Effector CD8-positive, alpha-beta T cell (primary cell): ENCODE data around the gene ALOX12B.
"Not testable (repeated sequence)": the region's sequence is repeated elsewhere in the genome, so short reads cannot be mapped to it uniquely, and the experiment has no call there.

Source experiments
- DNase-seq: peaks from one replicate; lab custom pipeline; 2025; lab: John Stamatoyannopoulos, UW

ALOX12B gene

DNA sequence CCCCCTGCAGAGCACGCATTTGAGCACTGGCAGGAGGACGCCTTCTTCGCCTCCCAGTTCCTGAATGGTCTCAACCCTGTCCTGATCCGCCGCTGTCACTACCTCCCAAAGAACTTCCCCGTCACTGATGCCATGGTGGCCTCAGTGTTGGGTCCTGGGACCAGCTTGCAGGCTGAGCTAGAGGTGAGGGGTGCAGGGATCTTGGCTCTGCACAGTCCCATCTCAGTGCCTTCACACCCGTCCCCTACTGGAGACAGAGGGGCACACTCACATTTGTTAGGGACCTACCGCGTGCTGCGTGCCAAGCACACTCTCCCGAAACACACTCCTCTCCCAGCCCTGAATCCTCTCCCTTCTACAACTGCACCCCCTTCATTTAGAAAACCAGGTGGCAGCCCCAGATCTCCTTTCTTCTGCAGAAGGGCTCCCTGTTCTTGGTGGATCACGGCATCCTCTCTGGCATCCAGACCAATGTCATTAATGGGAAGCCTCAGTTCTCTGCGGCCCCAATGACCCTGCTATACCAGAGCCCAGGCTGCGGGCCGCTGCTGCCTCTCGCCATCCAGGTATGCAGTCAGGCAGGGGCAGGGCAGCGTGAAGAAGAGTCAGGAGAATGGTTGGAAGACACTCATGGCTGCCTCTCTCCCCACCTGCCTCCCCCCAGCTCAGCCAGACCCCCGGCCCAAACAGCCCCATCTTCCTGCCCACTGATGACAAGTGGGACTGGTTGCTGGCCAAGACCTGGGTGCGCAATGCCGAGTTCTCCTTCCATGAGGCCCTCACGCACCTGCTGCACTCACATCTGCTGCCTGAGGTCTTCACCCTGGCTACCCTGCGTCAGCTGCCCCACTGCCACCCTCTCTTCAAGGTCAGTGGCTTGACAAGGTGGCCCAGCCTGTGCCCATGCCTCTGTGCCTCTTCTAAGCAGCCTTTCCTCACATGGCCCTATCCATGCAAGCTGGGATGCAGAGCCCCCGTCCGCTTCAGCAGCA is 42.4 kb downstream of the ALOX12B start:
- DNase-seq = no peak

DNA sequence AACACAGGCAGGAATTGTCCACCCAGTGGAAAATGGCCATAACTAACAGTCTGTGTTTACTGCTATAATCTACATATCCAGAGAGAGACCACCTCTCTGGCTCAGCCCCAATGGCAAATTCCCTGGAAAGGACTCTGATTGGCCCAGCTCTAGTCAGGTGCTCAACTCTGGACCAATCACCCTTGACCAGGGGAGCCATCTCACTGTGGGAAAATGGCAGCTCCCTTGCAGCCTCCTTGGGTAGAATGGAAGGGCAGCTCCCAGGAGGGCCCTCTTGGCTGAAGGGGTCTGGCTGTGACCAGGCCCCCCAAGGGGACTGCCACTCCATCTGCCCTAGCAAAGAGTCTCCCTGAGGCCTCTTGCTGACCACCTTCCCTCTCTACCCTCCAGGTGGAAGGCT is 45.5 kb downstream of the ALOX12B start:
- DNase-seq = no peak

DNA sequence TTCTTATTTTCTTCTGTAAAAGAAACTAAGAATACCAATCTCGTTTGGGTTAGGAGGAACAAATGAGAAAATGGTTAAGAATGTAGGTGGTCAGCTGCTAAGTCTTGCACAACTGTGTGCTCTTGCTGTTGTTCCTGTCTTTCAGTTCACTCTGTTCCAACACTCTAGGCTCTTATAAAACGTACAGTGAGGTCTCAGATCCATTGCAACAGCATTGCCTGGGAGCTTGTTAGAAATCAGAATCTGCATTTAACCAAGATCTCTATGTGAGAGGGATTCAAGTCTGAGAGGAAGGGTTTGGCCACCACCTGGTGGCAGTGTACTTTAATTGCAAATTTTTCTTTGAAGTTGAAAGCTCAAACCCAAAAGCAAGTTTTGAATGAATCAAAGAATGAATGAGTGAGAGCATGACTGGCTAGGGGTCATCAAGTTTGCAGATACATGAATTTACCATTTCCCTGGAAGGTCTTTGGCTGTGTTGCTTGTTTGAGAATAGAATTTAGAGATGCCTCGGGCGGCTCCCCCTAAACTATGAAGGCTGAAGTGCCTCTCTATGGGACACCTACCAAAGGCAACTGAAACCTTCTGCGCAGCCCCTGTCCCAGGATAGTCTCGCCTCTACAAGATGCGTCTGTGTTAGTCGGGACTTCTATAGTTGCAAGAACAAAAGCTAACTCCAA is 46.1 kb downstream of the ALOX12B start:
- DNase-seq = no peak

DNA sequence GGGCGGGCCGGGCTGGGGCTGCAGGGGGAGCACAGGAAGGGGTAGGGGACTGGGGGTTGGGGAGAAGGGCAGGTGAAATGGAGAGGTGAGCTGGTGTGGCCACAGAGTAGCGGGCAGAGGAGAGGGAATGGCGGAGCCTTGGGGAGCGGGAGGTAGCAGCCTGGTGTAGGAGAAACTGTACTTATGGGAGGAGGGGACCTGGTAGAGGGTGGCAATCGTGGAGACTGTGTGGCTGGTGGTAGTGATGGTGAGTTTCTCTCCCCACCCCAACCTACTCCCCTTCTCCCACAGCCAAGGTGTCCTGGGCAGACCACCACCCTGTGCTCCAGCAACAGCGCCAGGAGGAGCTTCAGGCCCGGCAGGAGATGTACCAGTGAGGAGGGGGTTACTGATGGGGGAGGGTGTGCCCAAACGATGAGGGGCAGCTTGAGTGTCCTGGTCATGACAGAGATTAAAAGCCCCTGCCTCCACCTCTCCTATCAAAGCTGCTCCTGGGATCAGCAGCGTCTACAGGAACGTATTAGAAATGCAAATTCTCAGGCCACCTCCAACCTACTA is 47.8 kb downstream of the ALOX12B start:
- no peak for DNase-seq

DNA sequence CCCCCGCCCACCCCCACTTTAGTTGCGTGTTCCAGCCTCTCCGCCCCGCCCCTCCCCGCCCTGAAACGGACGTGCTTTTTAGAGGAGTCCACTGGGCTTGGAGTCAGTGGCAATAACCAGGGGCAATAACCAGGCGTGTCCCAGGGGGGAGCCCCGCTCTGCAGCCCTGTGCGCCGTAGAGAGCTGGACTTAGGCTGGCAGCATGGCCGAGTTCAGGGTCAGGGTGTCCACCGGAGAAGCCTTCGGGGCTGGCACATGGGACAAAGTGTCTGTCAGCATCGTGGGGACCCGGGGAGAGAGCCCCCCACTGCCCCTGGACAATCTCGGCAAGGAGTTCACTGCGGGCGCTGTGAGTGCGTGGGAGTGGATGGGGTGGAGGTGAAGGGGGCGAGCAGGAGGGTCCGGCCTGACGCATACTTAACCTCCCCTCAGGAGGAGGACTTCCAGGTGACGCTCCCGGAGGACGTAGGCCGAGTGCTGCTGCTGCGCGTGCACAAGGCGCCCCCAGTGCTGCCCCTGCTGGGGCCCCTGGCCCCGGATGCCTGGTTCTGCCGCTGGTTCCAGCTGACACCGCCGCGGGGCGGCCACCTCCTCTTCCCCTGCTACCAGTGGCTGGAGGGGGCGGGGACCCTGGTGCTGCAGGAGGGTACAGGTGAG is 48.4 kb downstream of the ALOX12B start, which contains the start of gene ALOX15B:
ALOX15B (plus strand) TSS at position 106 of the 657 bp plus-strand sequence; CDS start at position 203, 97 bp downstream.
- no peak for DNase-seq

DNA sequence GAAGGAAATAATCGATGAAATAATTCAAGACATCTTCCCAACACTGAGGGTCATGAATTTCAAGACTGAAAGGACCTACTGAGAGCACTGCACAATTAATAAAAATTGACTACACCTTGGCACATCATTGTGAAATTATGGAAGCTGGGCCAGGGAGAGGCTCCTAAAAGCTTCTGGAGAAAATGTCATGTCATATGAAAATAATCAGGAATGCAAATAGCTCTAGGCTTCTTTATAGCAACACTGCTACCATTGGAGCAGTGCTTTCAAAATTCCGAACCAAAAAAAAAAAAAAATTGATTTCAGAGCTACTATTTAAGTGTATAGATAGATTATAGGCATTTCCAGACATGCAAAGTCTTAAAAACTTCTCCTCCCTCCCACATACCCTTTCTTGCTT is 55.1 kb downstream of the ALOX12B start:
- no peak for DNase-seq

DNA sequence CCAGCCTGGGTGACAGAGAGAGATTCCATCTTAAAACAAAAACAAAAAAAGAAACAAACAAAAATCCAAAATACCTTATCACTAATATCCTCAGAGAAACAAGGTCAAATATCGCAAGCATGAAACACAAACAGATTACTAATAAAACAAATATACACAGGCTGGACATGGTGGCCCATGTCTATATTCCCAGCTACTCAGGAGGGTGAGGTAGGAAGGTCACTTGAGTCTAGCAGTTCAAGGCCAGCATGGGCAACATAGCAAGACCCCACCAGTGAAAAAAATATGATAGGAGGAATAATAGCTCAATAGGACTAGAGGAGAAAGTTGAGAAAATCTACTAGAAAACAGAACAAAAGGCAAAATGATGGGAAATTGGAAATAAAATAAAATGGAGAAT is 55.6 kb downstream of the ALOX12B start:
- no peak for DNase-seq

DNA sequence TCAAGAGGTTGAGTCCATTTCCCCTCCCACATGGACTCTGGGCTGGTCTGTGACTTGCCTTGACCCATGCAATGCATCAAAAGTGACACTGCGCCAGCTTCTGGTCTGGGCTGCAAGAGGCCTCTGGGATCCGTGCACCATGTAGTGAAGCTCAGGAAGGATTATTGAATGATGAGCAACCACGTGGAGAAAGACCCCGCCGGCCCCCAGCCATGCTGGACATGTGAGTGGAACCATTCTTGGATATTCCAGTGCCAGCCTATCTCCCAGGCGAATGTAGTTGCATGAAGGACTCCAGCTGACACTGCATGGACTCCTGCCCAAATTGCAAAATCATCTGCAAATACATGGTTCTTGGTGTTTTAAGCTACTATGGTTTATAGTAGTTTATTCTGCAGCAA is 56.3 kb downstream of the ALOX12B start:
- no peak for DNase-seq

DNA sequence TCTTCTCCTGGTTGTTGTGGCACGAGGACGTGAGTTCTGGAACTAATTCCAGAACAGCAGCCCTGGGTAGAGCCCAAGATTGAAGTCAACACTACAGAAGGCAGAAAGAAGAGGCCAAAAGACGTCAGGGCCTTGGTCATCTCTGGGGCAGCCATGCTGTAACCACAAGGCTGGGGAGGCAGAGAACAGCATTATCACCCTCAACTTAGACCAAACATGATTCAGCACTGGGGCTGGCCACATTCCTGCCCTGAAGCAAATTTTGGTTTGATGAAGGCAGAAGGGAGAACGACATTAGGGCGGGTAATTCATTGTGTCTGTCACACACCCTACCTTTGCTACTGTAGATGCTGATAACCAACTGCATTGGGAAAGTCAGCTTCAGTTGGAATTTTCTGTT is 58.4 kb downstream of the ALOX12B start:
- DNase-seq = no peak

DNA sequence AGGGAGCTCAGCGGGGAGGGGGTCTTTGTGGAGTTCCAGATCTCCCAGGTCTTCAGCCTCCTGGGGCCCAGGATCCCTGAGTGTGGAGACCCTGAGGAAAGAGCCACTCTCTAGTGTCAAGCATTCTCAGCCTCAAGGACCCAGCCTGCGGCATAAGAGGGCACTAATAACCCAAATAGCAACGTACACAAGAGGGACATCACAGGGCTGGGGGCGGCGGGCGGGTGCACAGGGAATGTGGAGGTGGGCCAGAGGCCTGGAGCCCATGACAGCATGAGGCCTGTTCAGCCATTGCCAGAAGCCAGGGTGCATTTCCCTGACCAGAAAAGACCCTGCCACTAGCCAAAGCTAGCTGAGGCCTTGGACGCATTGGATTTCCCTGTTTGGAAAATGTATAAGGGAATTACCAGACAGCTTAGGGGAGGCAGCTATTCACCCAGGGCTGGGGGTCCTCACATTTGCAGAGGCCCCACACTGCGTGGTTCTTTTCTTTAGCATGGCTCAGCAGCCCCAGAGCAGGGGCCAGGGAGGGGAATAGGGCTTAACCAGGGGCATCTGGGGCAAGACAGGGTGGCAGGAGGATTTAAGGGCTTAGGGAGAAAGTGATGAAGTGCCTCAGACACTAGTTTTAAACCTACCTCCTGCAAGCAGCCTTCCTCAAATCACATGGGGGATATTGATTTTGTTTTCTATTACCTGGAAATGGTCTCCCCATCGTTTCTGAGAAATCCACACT is 62.2 kb downstream of the ALOX12B start:
- no peak for DNase-seq

DNA sequence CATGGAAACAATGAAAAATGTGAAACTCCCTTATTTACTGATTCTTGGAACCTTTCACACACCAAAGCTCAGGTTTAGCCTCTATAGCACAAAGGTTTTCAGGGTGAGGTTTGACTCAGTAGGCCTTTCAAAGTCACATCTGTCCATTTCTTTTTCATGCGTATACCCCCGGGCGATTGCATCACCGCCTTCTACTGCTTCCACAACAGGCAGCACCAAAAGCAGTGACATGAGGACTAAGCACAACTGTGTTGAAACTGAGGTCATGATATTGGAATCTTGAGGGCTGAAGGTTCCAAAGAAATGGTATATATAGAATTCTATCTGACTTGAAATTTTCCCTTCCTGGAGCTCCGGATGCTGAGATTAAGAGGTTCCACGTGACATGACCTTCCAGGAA is 63.4 kb downstream of the ALOX12B start:
- DNase-seq = not testable (repeated sequence)
